GM18861 (cell line): ENCODE data around the gene UBALD2.
"Not testable (repeated sequence)": the region's sequence is repeated elsewhere in the genome, so short reads cannot be mapped to it uniquely, and the experiment has no call there.

Source experiments
- ATAC-seq: cut with Tn5 transposase; IDR thresholded peaks from one replicate; pipeline ENCODE4 v1.9.1; 2021; ENCODE audit not compliant: unreplicated experiment

UBALD2 gene

DNA sequence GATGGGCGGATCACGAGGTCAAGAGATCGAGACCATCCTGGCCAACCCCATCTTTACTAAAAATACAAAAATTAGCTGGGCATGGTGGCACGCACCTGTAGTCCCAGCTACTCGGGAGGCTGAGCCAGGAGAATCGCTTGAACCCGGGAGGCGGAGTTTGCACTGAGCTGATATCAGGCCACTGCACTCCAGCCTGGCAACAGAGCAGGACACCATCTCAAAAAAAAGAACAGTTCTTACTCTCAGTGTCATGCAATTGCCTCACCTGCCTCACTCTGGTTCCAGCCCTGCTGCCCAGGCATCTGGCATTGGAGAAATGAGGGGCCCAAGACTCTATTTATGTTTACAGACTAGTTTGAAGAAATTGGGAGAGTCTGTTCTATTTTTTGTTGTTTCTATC lies 20.4 kb upstream of the UBALD2 start:
- ATAC-seq: not testable (repeated sequence)

DNA sequence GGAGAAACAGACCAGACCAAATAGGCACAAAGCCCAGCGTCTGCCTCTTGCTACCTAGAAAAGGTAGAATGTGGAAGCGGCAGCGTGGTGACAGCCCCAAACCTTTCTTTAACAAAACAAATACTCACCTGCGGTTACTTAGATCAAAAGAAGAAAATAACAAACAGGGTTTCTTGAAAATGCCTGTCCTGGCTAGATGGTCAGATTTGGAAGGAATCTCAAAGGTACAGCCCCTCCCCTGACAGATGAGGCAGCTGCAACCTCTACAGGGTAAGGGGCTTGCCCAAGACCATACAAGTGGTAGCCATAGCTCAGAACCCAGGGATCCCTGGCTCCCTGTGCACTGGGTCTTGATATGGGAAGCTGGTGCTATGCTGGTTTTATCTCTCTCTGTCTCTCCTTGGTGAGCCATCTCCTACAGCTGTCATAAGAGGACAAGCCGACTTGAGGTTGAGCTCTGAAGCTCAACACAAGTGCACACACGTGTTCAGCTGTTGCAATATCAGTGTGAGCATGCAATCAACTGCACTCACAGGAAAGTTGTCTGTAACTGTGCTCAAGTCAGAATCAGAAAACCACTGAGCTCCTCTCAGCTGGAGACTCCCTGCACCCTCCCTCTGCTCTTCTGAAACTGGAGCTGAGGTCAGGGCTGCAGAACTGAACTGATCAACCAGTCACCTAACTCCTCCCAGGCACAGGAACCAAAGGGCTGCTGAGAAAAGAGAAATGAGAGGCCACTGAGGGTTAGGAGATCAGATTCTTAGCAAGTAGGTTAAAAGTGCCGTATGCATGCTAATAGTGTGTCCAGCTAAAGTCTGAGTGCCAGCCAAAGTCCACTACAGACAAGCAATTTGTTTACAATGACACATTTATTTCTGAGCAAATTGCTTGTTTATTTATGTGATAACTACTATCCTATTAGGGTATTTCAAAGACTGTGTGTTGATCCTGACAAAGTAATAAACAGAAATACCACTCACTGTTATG lies 18.8 kb upstream of the UBALD2 start:
- ATAC-seq: peak; percentile 90

DNA sequence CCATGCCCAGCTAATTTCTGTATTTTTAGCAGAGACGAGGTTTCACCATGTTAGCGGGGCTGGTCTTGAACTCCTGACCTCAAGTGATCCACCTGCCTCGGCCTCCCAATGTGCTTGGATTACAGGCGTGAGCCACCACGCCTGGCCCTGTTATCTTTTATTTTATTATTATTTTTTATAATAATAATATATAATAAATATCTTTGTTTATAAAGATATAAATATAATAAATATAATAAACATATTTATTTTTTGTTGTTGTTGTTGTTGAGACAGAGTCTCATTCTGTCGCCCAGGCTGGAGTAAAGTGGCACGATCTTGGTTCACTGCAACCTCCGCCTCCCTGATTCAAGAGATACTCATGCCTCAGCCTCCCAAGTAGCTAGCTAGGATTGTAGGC lies 17.8 kb upstream of the UBALD2 start:
- no peak for ATAC-seq

DNA sequence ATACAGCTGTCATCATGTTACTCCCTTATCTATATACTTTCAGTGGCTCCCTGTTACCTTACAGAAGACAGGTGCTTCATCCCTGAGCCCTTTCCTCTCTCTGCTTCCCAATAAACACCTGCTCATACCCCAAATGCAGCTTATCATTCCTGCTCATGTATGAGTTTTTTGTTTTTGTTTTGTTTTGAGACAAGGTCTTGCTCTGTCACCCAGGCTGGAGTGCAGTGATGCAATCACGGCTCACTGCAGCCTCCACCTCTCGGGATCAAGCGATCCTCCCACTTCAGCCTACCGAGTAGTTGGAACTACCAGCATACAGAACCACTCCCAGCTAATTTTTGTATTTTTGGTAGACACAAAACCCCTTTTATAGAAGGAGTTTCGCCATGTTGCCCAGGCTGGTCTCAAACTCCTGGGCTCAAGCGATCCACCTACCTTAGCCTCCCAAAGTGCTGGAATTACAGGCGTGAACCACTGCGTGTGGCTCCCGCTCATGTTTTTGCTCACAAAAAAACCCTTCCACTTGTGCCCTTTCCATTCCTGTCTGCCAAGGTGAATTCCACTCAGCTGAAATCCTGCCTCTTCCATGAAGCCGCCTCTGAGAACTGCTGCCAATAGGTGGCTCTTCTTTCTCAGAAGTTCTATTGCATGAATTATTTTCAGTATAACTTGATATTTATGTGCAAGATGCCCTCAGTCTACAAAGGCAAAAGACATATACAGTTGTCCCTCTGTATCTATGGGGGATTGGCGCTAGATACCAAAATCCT lies 16.9 kb upstream of the UBALD2 start:
- no peak for ATAC-seq

DNA sequence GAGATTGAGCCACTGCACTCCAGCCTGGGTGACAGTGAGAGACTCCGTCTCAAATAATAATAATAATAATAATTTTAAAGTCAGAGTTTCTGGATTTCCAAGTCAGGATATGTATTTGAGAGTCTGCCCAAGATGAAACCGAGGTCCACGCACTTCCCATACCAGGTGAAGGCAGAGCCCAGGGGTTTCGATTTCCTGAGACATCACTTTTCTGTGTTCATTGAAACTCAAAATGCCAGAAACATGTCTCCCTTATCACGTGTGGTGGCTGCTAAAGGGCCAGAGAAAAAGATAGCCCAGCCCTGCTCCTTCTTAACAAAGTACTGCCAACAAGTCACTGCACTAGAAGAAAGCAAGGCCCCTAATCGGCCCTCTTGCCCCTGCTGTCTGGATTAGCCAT lies 15.0 kb upstream of the UBALD2 start:
- ATAC-seq: no peak

DNA sequence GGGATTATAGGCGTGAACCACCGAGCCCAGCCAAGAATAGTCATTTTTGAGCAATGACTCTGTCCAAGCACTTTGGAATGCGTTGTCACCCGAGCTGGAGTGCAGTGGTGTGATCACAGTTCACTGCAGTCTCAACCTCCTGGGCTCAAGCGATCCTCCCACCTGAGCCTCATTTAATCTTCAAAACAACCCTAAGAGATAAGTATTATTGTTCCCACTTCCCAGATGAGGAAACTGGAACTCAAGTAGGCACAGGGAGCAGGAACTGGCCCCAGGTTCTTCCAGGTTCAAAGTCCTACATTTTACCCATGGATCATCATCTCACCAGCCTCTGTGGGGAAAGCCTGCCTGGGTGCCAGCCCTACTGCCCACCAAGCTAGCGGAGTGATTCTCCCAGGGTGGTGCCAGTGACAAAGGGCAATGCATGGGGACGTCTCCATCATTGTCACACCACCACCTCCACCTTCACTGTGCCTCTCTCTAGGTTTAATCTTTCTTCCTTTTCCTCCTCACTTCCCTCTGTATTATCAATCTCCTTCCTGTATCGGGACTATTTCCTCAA lies 13.6 kb upstream of the UBALD2 start:
- ATAC-seq: no peak

DNA sequence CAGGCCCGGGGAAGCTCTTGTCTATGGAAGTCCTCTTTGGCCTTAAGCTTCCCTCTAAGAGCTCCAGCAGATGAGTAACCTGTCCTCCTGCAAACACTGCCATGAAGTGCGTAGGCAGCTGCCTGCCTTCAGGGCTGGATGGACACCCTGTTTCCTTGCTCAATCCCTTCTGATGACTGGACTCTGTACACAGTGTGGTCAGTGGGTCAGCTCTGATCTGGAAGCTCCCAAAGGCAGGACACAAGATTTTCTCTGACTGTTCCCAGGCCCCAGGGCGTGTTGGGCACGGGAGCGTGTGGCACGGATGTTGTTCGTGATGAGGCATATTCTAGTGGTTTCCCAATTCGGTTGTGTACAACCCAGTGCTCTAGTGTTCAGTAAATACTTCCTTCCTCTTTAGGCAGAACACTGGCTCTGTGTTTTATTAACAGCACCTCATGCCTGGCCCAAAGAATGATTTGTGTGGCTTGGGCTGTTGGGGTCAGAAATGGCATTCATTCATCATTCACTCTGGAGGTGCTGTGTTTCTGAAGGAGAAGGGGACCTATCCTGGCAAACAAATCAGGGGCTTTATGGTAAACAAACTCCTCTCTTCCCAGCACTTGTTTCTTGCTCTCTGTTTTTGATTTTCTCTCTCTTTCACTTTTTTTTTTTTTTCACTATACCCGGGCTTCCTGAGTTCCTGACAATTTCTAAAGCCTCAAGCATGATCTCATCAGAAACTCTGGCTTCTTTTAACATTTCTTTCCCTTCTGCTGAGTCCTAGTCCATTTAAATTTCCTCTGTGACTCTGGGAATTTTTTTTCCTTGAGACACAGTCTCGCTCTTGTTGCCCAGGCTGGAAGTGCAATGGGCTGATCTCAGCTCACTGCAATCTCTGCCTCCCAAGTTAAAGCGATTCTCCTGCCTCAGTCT lies 12.9 kb upstream of the UBALD2 start:
- ATAC-seq: peak; percentile 66

DNA sequence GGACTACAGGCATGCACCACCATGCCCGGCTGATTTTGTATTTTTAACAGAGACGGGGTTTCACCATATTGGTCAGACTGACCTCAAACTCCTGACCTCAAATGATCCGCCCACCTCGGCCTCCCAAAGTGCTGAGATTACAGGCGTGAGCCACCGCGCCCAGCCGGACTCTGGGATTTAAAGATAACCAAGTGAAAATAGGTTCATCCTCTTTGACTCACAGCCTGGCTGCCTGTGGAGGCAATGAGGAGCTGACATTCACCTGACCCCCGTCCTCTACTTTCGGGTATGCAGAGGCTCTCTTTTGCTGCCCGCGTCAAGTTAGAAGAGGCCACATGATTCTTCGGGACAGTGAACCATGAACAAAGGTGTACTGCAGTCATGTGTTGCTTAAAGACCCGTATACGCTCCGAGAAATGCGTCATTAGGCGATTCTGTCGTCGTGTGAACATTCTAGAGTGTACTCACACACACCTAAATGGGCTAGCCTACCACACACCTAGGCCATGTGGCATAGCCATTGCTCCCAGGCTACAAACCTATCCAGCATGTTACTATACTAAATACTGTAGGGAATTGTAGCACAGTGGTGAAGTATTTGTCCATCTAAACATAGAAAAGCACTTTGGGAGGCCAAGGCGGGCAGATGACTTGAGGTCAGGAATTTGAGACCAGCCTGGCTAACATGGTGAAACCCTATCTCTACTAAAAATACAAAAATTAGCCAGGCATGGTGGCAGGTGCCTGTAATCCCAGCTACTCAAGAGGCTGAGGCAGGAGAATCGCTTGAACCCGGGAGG lies 12.0 kb upstream of the UBALD2 start:
- ATAC-seq: not testable (repeated sequence)

DNA sequence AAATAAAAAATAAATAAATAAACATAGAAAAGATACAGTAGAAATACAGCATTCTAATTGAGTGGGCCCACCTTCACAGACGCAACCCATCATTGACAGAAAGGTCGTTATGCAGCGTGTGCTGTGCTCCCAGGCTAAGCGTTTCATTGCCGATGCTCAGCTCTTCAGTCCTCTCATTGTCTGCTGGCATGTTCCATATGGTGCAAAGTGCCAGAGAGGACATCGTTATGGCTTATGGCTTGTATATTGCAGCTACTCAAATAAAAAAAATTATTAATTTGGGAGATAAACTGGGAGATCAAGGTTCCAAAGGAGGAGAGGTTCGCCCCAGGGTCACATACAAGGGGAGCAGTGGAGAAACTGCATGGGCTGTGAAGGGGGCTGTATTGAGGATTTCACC lies 11.3 kb upstream of the UBALD2 start:
- no peak for ATAC-seq

DNA sequence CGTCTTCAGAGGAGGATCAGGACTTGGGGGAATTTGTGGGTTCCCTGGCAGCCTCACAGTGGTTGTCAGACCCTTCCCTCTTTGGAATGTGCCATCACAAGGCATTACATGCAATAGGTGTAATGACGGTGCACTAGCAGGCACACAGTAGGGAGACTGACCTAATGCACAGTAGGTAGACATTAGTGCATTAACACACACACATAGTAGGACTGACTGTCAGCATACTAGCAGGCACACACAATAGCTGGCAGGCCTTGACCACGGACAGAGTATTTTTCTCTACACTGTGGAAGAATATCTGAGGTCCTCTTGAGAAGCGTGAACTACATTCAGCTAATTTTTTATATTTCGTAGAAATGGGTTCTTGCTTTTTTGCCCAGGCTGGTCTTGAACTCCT lies 10.9 kb upstream of the UBALD2 start:
- ATAC-seq: no peak

DNA sequence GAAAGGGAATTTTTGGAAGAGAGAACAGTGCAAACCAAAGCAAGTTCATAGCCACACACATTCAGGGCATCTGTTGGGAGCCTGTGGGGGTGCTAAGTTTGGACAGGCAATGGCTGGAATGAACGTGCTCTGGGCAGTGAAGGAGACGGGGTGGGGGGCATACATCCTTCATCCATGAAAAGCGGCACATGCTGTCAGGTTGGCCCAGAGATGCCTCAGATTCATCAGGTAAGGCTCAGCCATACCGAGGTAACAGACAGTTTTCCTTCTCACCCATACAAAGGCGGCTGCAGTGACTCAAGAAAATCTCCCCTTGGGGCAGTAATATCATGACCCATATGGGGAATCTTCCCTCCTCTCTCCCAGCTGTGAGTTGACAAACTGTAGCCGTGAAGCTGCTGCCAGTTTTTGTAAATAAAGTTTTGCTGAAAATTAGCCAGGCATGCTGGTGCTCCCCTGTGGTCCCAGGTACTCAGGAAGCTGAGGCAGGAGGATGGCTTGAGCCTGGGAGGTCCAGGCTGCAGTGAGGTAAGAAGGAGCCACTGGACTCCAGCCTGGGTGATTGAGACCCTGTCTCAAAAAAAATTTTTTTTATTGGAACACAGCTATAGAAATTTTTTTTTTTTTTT lies 9.2 kb upstream of the UBALD2 start:
- no peak for ATAC-seq

DNA sequence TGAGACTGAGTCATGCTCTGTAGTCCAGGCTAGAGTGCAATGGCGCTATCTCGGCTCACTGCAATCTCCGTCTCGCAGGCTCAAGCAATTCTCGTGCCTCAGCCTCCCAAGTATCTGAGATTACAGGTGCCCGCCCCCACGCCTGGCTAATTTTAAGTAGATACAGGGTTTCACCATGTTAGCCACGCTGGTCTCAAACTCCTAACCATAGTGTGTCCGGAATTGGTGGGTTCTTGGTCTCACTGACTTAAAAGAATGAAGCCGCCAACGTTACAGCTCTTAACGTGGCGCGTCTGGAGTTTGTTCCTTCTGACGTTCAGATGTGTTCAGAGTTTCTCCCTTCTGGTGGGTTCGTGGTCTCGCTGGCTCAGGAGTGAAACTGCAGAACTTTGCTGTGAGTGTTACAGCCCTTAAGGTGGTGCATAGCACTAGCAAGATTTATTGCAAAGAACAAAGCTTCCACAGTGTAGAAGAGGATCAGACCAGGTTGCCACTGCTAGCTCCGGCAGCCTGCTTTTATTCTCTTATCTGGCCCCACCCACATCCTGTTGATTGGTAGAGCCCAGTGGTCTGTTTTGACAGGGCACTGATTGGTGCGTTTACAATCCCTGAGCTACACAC lies 8.6 kb upstream of the UBALD2 start:
- ATAC-seq: not testable (repeated sequence)

DNA sequence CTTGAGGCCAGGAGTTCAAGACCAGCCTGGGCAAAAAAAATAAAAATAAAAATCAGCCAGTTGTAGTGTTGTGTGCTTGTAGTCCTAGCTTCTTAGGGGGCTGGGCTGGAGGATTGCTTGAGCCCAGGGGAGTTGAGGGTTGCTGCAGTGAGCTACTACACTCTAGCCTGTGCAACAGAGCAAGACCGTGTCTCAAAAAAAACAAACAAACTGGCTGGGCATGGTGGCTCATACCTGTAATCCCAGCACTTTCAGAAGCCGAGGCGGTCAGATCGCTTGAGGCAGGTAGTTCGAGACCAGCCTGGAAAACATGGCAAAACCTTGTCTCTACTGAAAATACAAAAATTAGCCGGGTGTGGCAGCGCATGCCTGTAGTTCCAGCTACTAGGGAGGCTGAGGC lies 4.9 kb upstream of the UBALD2 start:
- ATAC-seq: no peak

DNA sequence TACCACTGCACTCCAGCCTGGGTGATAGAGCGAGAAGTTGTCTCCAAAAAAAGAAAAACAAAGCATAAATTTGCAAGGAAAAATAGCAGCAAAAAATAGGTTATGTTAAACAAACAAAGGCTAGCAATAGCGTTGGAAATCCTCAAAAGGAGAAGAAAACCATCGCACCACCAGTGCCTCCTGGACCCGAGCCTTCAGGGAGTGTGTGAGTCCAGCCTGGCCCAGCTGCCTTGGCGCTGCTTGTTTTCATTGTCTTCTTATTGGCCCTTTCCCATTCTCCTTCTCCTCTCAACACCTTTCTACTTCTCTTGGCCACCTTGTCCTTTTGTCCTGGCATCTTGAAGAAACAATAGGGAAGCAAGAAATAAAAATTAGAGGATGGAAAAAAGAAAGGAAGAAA lies 4.5 kb upstream of the UBALD2 start:
- ATAC-seq: no peak

DNA sequence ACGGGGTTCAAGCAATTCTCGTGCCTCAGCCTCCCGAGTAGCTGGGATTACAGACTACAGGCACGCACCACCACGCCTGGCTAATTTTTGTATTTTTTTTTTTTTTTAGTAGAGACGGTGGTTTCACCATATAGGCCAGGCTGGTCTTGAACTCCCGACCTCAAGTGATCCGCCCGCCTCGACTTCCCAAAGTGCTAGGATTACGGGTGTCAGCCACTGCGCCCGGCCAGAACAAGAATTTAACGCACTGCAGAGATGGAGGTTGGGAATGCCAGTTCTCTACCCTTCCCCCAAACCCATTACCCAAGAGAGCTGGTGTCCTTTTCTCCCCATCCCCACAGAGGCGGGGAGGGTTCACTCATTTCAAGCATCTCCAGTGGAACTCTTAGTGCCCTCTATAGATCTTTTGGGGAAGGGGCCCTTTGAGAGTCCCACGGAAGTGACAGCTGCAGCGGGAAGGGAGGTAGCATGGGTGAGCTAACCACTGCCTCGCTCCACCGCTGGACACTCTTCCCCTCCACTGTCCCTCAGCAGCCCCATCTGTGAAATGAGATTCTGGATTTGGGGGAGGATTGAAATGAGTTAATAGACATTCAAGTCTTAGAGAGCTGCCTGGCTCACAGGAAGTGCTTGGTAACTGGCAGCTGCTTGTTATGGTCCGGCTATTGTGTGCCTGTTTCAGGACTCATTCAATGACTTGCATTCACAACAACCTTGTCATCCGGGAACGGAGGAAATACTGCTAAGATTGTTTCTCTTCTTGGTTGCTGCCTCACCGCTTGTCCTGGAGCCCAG lies 3.5 kb upstream of the UBALD2 start:
- ATAC-seq: no peak

DNA sequence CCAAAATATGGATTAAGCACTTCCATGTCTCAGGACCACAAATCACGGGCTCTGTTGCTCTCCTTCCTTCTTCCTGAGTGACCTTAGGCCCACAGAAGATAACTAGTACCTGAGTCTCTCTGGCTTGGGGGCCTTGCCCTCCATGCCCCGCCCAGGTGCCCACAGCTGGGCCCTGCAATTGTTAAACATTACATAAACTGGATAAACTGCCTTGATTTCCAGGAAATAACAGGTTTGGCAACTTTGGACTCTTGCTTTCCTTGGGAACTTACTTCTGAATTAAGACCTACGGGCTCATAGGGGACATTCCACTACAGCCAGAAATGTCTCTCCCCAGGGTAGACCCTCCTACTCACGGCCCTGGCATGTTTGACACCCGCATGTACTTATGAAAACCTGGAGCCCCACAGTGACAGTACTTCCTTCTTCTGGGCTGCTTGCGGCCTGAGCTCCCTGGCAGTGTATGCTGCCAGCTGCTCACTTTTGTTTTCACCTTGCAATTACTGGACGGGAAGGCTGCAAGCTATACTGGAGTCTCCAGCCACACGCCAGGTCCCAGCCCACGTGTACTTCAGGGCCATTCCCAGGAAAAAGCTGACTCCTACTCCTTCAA lies 2.3 kb upstream of the UBALD2 start:
- no peak for ATAC-seq

DNA sequence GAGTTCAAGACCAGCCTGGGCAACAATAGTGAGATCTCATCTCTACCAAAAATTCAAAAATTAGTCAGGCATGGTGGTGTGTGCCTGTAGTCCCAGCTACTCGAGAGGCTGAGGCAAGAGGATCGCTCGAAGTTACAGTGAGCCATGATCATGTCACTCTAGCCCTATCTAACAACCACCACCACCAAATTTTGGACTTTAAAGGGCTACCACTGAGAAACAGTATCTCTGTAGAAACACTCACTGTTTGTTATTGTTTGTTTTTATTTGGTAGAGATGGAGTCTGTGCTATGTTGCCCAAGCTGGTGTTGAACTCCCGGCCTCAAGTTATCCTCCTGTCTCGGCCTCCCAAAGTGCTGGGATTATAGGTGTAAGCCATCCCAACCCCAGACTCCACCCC lies 1.3 kb upstream of the UBALD2 start:
- no peak for ATAC-seq

DNA sequence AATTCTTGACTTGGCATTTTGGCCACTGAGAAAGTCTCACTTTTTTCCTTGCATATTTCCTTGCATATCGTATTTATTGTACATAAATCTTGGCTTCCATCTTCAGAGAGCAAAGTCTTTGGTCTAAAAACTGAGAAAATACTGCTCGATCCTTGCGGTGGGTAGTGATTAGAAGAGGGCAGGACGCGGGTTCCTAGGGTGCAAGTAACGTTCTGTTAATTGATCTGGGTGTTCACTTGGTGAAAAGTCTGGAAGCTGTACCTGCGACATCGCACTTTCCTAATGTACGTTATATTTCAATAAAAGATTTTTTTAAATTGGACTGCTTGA lies 758 bp upstream of the UBALD2 start:
- no peak for ATAC-seq
